Brain microvascular endothelial cell (primary cell): ENCODE data around the gene COA1.

ENCODE experiments used
- DNase-seq: peaks from one replicate; pipeline ENCODE4 v3.0.0-alpha.2; 2020
- H3K27ac ChIP-seq: fragments of 250-450 bp; sonication (Bioruptor Pico); 2 replicates; pipeline ENCODE4 v1.5.1; 2020; ENCODE audit warnings: mild to moderate bottlenecking, moderate library complexity
- H3K27me3 ChIP-seq: fragments of 250-450 bp; sonication (Bioruptor Pico); replicated peaks from 2 replicates; pipeline ENCODE4 v1.5.1; 2020; ENCODE audit warnings: mild to moderate bottlenecking
- H3K36me3 ChIP-seq: fragments of 250-450 bp; sonication (Bioruptor Pico); replicated peaks from 2 replicates; pipeline ENCODE4 v1.5.1; 2020; ENCODE audit warnings: mild to moderate bottlenecking
- H3K4me3 ChIP-seq: 2 replicates; pipeline ENCODE4 v1.5.1; 2011; ENCODE audit warnings: low read depth, mild to moderate bottlenecking, control low read depth, low read length, moderate library complexity
- in situ Hi-C: cut with HindIII; loops from 2 replicates; pipeline ENCODE4 v1.10.0; 2017; ENCODE audit warnings: low sequenced_read_pairs, low pct_ligation_motif_present
- TF ChIP-seq, protein P1 (sequence below): IDR thresholded peaks from 2 replicates; pipeline ENCODE4 v1.5.1; 2011; ENCODE audit warnings: low read depth, mild to moderate bottlenecking, moderate library complexity, low read length, control low read depth, inconsistent platforms; ENCODE audit errors: missing control alignments

COA1 gene

DNA sequence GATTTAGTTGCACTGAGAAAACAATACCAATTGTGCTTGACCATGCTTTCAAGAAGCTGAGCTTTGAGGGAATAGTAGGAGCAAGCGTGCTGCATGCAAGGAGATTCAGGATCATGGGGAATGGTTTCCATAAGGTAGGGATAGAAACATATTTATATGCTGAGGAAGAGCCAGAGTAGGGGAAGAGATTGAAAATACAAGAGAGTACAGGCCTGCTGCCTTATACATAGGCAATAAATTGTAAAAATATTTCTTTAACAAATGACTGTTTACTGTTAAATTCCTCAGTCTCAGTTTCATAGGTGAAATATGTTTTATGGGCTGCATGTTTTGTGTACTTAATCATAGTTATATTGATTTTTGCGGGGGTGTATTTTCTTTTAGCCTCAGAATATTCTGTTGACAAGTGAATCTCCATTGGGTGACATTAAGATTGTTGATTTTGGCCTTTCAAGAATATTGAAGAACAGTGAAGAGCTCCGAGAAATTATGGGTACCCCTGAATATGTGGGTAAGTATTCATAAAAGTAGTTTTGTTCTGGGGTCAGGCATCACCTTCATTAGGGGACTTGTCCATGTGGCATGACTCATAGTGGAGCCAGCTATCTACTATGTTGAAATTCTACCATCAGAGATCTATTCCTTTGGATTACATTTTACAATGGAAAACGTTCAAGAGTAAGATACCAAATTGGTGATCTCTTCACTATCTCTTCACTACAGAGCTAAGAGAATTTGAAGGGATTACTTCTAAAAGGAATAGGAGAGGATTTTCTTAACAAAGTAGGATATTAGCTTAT is 109.9 kb downstream of the COA1 start:
- in situ Hi-C loops, result no loop called here
- H3K4me3 ChIP-seq, result no peak overlapping the region
- no peak for DNase-seq
- H3K27ac ChIP-seq, result no peak overlapping the region
- peaks cover 54% of the 10 kb centered on the region for H3K36me3 ChIP-seq
- TF ChIP-seq, protein P1, sequence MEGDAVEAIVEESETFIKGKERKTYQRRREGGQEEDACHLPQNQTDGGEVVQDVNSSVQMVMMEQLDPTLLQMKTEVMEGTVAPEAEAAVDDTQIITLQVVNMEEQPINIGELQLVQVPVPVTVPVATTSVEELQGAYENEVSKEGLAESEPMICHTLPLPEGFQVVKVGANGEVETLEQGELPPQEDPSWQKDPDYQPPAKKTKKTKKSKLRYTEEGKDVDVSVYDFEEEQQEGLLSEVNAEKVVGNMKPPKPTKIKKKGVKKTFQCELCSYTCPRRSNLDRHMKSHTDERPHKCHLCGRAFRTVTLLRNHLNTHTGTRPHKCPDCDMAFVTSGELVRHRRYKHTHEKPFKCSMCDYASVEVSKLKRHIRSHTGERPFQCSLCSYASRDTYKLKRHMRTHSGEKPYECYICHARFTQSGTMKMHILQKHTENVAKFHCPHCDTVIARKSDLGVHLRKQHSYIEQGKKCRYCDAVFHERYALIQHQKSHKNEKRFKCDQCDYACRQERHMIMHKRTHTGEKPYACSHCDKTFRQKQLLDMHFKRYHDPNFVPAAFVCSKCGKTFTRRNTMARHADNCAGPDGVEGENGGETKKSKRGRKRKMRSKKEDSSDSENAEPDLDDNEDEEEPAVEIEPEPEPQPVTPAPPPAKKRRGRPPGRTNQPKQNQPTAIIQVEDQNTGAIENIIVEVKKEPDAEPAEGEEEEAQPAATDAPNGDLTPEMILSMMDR, result no peak
- H3K27me3 ChIP-seq, result no peaks in the 10 kb centered on the region

DNA sequence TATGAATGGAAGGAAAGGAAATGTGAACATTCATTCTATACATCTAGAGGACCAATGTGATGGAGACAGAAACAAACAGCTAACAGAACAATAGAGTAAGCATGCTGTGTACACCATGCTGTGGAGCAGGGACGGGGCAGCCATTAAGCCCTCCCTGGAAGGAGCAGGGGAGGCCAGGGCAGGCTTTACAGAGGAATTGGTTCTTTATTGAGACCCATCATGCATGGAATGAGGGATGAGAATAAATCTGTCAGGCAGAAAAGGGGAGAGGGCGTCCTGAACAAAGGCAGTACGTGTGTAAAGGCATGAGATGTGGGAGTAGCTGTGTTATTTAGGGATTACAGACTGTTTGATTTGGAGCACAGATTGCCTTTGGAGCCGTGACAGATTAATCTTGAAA is 111.2 kb downstream of the COA1 start:
- TF ChIP-seq, protein P1, result no peak
- Histone ChIP-seq H3K27ac (no peak overlapping the region), H3K36me3 (peaks cover 45% of the 10 kb centered on the region), H3K4me3 (no peak overlapping the region), H3K27me3 (no peaks in the 10 kb centered on the region)
- no peak for DNase-seq
- in situ Hi-C loops, result no loop called here

DNA sequence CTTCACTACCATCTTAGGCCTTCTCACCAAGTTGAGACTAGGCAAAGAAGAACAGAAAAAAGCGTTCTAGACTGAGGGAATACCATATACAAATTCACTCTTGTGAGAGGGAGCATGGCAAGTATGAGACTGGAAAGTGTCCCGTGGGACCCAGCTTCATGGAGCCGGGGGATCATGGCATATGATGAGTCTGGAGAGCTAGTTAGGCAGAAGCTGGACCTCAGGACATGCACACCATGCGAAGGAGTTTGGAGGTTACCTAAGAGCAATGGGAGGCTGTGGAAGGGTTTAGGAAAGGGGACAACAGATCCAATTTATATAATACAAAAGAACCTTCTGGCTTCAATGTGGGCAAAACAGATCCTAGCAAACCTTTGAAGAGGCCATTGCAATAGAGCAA is 112.3 kb downstream of the COA1 start:
- TF ChIP-seq, protein P1, result no peak
- Histone ChIP-seq H3K27me3 (no peaks in the 10 kb centered on the region), H3K27ac (no peak overlapping the region), H3K36me3 (peaks cover 47% of the 10 kb centered on the region), H3K4me3 (no peak overlapping the region)
- in situ Hi-C loops, result no loop called here
- no peak for DNase-seq

DNA sequence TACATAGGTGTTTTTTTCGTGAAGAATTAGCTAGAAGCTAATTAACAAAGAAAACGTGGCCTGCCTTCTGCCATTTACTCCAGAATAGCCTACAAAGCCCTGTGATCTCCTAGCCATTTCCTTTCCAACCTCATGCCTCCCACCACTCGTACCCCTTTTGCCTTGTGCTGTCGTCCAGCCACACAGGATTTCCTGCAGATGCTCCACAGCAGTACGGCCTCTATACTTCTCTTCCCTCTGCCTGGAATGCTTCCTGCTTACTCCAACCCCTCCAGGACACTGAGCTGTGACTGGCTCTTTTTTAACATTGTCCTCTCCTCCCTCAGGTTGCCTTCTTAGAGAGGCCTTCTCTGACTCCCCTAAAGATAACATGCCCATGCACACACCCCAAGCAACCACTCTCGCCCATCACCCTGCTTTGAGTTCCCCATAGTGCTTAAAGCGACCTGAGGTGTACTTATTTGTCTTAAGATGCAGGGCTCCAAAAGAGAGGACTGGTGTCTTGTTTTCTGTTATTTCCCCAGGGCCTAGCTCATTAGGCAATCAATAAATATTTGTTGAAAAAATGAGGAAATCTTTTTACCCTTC is 113.7 kb downstream of the COA1 start:
- Histone ChIP-seq H3K36me3 (peaks cover 50% of the 10 kb centered on the region), H3K27ac (no peak overlapping the region)
- TF ChIP-seq, protein P1, result no peak

DNA sequence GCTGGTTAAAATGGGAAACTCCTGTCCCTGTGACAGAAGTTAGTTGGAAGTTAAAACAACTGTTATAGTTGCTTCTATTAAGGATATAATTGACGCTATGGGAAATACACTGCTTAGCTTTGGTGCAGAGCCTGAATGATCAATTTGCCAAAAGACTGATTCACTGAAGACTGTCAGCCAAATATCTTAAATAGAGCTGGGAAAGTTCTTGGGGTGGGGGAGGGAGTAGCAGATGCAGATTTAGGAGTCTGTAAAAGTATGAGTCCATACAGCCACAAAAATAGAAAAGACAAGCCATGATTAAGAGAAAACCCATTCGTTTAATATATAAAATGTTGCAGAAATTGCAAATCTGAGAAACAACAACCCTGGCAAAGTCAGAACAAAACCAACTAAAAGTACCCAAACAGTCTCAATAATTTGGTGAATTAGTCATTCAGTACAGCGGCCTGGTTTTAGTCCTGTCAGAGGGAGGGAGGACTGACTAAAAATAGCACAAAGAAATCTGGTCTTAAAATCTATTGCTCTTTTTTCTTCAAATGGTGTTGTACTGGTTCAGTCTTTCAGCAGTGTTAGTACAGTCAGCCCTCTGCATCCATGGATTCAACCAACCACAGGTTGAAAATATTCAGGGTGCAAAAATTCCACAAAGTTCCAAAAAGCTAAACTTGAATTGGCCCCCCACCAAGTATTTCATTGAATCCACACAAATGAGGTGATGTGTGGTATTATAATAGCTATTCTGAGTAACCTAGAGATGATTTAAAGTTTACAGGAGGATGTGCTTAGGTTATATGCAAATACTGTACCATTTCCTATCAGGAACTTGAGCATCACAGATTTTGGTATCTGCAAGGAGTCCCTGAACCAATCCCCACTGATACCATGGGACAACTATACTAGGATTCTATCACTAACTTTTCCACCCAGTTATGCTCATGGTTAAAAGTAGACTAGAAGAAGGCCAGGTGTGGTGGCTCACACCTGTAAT is 116.4 kb downstream of the COA1 start:
- TF ChIP-seq, protein P1, result no peak
- Histone ChIP-seq H3K36me3 (peaks cover 49% of the 10 kb centered on the region), H3K27me3 (no peaks in the 10 kb centered on the region), H3K4me3 (no peak overlapping the region), H3K27ac (peak overlapping the region; percentile 13)
- DNase-seq, result peak; percentile 22
- in situ Hi-C loops, result no loop called here

More for the DNA sequence above, 113.7 kb downstream of the COA1 start:
- in situ Hi-C loops, result no loop called here
- H3K27me3 ChIP-seq, result no peaks in the 10 kb centered on the region
- no peak for DNase-seq
- no peak overlapping the region for H3K4me3 ChIP-seq
